ENCODE results near the gene ABCC11.

- TF ChIP-seq RAD21 (IDR thresholded peaks at IDR 0.05; ENCODE audit: low read length) (no peak), CHD1 (IDR thresholded peaks at IDR 0.05; ENCODE audit: low read depth, low read length) (no peak), POLR2A (IDR thresholded peaks at IDR 0.05; ENCODE audit: low read depth, low read length) (no peak), CTCF (conservative IDR thresholded peaks at IDR 0.05; ENCODE audit: low read depth, low read length) (no peak), MAZ (IDR thresholded peaks at IDR 0.05; ENCODE audit: borderline replicate concordance, low read depth, low read length) (no peak), MAFK (IDR thresholded peaks at IDR 0.05; ENCODE audit: low read depth, low read length) (no peak), FOS (IDR thresholded peaks at IDR 0.05; ENCODE audit: low read depth, low read length) (no peak), USF2 (IDR thresholded peaks at IDR 0.05; ENCODE audit: low read depth, low read length) (0 out of 2 replicates have a peak, but pooled peaks have one; percentile 19), SMC3 (IDR thresholded peaks at IDR 0.05; ENCODE audit: low read depth, low read length) (no peak), NFE2L2 (IDR thresholded peaks at IDR 0.05; ENCODE audit: low read depth, low read length) (no peak), RFX5 (IDR thresholded peaks at IDR 0.05; ENCODE audit: low read depth, low read length) (no peak), MXI1 (IDR thresholded peaks at IDR 0.05; ENCODE audit: borderline replicate concordance, low read depth, low read length) (no peak)
Measured at GRCh38 chr16:48276102-48276501, 28.8 kb upstream of the ABCC11 start.

Measured in IMR-90 (cell line).